OCI-LY1 (cell line): ENCODE measurements around the gene TSEN54.

ENCODE experiments used
- H2AFZ ChIP-seq: fragments of 200-600 bp; sonication (generic), shearing (Covaris generic); 2 replicates; pipeline ENCODE4 v1.6.0; 2014; ENCODE audit warnings: antibody characterized with exemption, mild to moderate bottlenecking, low read length
- H3F3A ChIP-seq: fragments of 200-600 bp; sonication (generic), shearing (Covaris generic); 2 replicates; pipeline ENCODE4 v1.6.0; 2014; ENCODE audit warnings: mild to moderate bottlenecking, antibody characterized with exemption, low read length, moderate library complexity; ENCODE audit not compliant: insufficient read depth
- H3K27ac ChIP-seq: fragments of 200-600 bp; sonication (generic); 2 replicates; pipeline ENCODE4 v1.5.1; 2014; ENCODE audit warnings: low read length, mixed run types, mild to moderate bottlenecking, low read depth; ENCODE audit not compliant: poor library complexity, severe bottlenecking
- H3K27me3 ChIP-seq: fragments of 200-600 bp; sonication (generic); 2 replicates; pipeline ENCODE4 v1.6.0; 2014; ENCODE audit warnings: antibody characterized with exemption, mild to moderate bottlenecking, low read length, moderate library complexity; ENCODE audit not compliant: insufficient read depth
- H3K36me3 ChIP-seq: fragments of 200-600 bp; sonication (generic); 2 replicates; pipeline ENCODE4 v1.6.1; 2014; ENCODE audit warnings: mild to moderate bottlenecking, antibody characterized with exemption, low read length, moderate library complexity, mixed read lengths; ENCODE audit not compliant: insufficient read depth
- H3K4me1 ChIP-seq: fragments of 200-600 bp; sonication (generic); 2 replicates; pipeline ENCODE4 v1.5.1; 2014; ENCODE audit warnings: mild to moderate bottlenecking, low read length, moderate library complexity; ENCODE audit not compliant: insufficient read depth, severe bottlenecking
- H3K4me2 ChIP-seq: fragments of 200-600 bp; sonication (generic), shearing (Covaris generic); 2 replicates; pipeline ENCODE4 v1.6.1; 2014; ENCODE audit warnings: low read length
- H3K4me3 ChIP-seq: fragments of 200-600 bp; sonication (generic); 2 replicates; pipeline ENCODE4 v1.5.1; 2014; ENCODE audit warnings: low read length, low read depth, mild to moderate bottlenecking, mixed read lengths; ENCODE audit not compliant: poor library complexity, severe bottlenecking
- H3K79me2 ChIP-seq: fragments of 200-600 bp; shearing (Covaris generic); 2 replicates; pipeline ENCODE4 v1.6.1; 2016; ENCODE audit warnings: mixed run types, low read length, mixed read lengths; ENCODE audit not compliant: insufficient read depth
- H3K9ac ChIP-seq: fragments of 200-600 bp; sonication (generic), shearing (Covaris generic); 2 replicates; pipeline ENCODE4 v1.6.1; 2014; ENCODE audit warnings: mild to moderate bottlenecking, low read length, mixed read lengths
- H3K9me2 ChIP-seq: fragments of 200-600 bp; sonication (generic), shearing (Covaris generic); 2 replicates; pipeline ENCODE4 v1.6.1; 2014; ENCODE audit warnings: low read depth, mild to moderate bottlenecking, low read length, mixed read lengths
- H3K9me3 ChIP-seq: fragments of 200-600 bp; shearing (Covaris generic); 2 replicates; pipeline ENCODE4 v1.6.1; 2014; ENCODE audit warnings: low read length, mixed read lengths
- H4K20me1 ChIP-seq: fragments of 200-600 bp; sonication (generic), shearing (Covaris generic); 2 replicates; pipeline ENCODE4 v1.6.0; 2016; ENCODE audit warnings: mild to moderate bottlenecking, low read length; ENCODE audit not compliant: insufficient read depth
- EZH2 ChIP-seq: fragments of 200-600 bp; sonication (generic), shearing (Covaris generic); IDR thresholded peaks from 2 replicates; pipeline ENCODE4 v1.8.0; 2017; ENCODE audit warnings: borderline replicate concordance, mixed run types, mild to moderate bottlenecking, antibody characterized with exemption, low read length, moderate library complexity, mixed read lengths
- TF ChIP-seq, protein P1 (sequence below): fragments of 200-600 bp; sonication (generic), shearing (Covaris generic); IDR thresholded peaks from 2 replicates; pipeline ENCODE4 v1.5.1; 2017; ENCODE audit warnings: mild to moderate bottlenecking, antibody characterized with exemption, low read length, moderate library complexity, mixed read lengths

Gene TSEN54

GRCh38 chr17:75511610-75512575, 4.4 kb upstream of the TSEN54 start:
- no peaks in the 10 kb centered on the region for H3K9me2 ChIP-seq
- no peaks in the 10 kb centered on the region for H3K36me3 ChIP-seq
- no peak overlapping the region for H3K4me3 ChIP-seq
- H3K4me1 ChIP-seq, result peaks cover 5% of the 10 kb centered on the region
- no peak overlapping the region for H2AFZ ChIP-seq
- H3K9me3 ChIP-seq, result no peaks in the 10 kb centered on the region
- TF ChIP-seq EZH2, result no peak
- TF ChIP-seq, protein P1, sequence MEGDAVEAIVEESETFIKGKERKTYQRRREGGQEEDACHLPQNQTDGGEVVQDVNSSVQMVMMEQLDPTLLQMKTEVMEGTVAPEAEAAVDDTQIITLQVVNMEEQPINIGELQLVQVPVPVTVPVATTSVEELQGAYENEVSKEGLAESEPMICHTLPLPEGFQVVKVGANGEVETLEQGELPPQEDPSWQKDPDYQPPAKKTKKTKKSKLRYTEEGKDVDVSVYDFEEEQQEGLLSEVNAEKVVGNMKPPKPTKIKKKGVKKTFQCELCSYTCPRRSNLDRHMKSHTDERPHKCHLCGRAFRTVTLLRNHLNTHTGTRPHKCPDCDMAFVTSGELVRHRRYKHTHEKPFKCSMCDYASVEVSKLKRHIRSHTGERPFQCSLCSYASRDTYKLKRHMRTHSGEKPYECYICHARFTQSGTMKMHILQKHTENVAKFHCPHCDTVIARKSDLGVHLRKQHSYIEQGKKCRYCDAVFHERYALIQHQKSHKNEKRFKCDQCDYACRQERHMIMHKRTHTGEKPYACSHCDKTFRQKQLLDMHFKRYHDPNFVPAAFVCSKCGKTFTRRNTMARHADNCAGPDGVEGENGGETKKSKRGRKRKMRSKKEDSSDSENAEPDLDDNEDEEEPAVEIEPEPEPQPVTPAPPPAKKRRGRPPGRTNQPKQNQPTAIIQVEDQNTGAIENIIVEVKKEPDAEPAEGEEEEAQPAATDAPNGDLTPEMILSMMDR, result no peak
- H3K27me3 ChIP-seq, result peaks cover 6% of the 10 kb centered on the region; the same call in 1 of the 2 replicates
- H3K4me2 ChIP-seq, result no peak overlapping the region
- no peaks in the 10 kb centered on the region for H3F3A ChIP-seq
- no peaks in the 10 kb centered on the region for H4K20me1 ChIP-seq
- H3K9ac ChIP-seq, result no peak overlapping the region
- H3K79me2 ChIP-seq, result no peaks in the 10 kb centered on the region
- no peak overlapping the region for H3K27ac ChIP-seq

- H3K9ac ChIP-seq, result no peak overlapping the region
These were observed 3.2 kb upstream of the TSEN54 start for GRCh38 chr17:75512926-75513640.

GRCh38 chr17:75513641-75514000, 2.7 kb upstream of the TSEN54 start:
- Histone ChIP-seq H3K4me2 (no peak overlapping the region), H3K9ac (no peak overlapping the region), H3K4me1 (peaks cover 22% of the 10 kb centered on the region), H3K9me3 (no peaks in the 10 kb centered on the region), H3K4me3 (no peak overlapping the region), H3K36me3 (peaks cover under 1% of the 10 kb centered on the region; the same call in 1 of the 2 replicates), H2AFZ (no peak overlapping the region), H3K27me3 (0 out of 2 replicates have a peak, but pooled peaks cover 2% of the 10 kb centered on the region), H4K20me1 (no peaks in the 10 kb centered on the region), H3K9me2 (no peaks in the 10 kb centered on the region), H3F3A (no peaks in the 10 kb centered on the region), H3K79me2 (no peaks in the 10 kb centered on the region), H3K27ac (no peak overlapping the region)
- TF ChIP-seq, protein P1, result no peak
- TF ChIP-seq EZH2, result no peak

More at GRCh38 chr17:75512926-75513640, 3.2 kb upstream of the TSEN54 start:
- Histone ChIP-seq H3K27me3 (0 out of 2 replicates have a peak, but pooled peaks cover 2% of the 10 kb centered on the region), H3K27ac (no peak overlapping the region), H3K4me2 (no peak overlapping the region), H4K20me1 (no peaks in the 10 kb centered on the region), H3K4me1 (peaks cover 17% of the 10 kb centered on the region), H3K79me2 (no peaks in the 10 kb centered on the region), H3K9me3 (no peaks in the 10 kb centered on the region), H3F3A (no peaks in the 10 kb centered on the region), H3K4me3 (no peak overlapping the region), H3K36me3 (no peaks in the 10 kb centered on the region), H2AFZ (no peak overlapping the region), H3K9me2 (no peaks in the 10 kb centered on the region)
- TF ChIP-seq EZH2, result no peak
- TF ChIP-seq, protein P1, result no peak
